HEK293 (cell line): ENCODE measurements around the gene FAM228B.
A peak's percentile ranks its signal among the peaks of the same experiment; 100 is the strongest.

Experiments
- TF ChIP-seq, protein P1 (sequence below): fragments of 450-650 bp; formaldehyde crosslinking; IDR thresholded peaks from 2 replicates; pipeline ENCODE4 v1.5.1; 2017; ENCODE audit warnings: missing biosample characterization, missing genetic modification characterization
- TF ChIP-seq, protein P2 (sequence below): fragments of 450-650 bp; formaldehyde crosslinking; IDR thresholded peaks from 2 replicates; pipeline ENCODE4 v1.5.1; 2016; ENCODE audit warnings: missing biosample characterization, missing genetic modification characterization

DNA sequence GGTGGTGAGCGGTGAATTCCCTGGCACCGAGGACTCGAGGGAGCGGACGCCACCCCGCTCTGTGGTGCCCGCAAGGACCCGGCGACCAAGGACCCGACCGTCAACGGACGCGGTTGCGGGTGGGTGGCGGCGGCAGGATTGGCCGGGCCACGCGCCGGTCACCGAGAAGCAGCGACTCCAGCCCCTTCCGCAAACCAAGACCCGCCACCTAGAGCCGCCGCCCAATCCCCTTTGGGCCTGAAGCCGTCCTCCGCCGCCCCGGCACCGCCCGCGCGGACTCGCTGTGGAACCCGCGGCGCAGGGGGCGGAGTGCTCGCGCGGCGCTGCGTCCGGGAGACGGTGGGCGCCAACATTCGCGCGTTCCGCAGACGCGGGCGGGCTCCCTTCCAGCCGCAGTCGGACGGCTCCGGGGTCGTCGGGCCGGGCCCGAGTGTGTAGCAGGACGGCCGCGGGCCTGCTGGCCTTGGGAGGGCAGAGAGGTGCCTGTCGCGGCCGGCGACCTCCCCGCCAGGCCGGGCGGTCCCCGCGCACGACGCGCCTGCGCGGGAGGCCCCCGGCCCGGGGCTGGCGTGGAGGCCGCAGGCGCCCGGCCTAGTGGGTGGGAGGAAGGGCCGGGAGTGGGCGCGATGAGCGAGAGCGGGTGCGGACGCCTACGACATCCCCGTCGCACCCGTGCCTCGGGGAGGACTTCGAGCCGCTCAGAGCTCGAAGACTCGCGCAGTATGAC lies at the start of gene FAM228B, which contains the start of gene PFN4:
- TF ChIP-seq, protein P1, sequence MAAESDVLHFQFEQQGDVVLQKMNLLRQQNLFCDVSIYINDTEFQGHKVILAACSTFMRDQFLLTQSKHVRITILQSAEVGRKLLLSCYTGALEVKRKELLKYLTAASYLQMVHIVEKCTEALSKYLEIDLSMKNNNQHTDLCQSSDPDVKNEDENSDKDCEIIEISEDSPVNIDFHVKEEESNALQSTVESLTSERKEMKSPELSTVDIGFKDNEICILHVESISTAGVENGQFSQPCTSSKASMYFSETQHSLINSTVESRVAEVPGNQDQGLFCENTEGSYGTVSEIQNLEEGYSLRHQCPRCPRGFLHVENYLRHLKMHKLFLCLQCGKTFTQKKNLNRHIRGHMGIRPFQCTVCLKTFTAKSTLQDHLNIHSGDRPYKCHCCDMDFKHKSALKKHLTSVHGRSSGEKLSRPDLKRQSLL (tag by site-specific recombination): no peak
- TF ChIP-seq, protein P2, sequence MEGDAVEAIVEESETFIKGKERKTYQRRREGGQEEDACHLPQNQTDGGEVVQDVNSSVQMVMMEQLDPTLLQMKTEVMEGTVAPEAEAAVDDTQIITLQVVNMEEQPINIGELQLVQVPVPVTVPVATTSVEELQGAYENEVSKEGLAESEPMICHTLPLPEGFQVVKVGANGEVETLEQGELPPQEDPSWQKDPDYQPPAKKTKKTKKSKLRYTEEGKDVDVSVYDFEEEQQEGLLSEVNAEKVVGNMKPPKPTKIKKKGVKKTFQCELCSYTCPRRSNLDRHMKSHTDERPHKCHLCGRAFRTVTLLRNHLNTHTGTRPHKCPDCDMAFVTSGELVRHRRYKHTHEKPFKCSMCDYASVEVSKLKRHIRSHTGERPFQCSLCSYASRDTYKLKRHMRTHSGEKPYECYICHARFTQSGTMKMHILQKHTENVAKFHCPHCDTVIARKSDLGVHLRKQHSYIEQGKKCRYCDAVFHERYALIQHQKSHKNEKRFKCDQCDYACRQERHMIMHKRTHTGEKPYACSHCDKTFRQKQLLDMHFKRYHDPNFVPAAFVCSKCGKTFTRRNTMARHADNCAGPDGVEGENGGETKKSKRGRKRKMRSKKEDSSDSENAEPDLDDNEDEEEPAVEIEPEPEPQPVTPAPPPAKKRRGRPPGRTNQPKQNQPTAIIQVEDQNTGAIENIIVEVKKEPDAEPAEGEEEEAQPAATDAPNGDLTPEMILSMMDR (tag by site-specific recombination): peak; percentile 32
